ENCODE results near the gene CDV3. TPM values are rescaled to one million over a fixed set of nuclear protein-coding genes. Genes with fewer than 3 reads are reported as not detected.
A peak's percentile ranks its signal among the peaks of the same experiment; 100 is the strongest.
"Not testable (repeated sequence)": the region's sequence is repeated elsewhere in the genome, so short reads cannot be mapped to it uniquely, and the experiment has no call there.

CDV3 gene, protein sequence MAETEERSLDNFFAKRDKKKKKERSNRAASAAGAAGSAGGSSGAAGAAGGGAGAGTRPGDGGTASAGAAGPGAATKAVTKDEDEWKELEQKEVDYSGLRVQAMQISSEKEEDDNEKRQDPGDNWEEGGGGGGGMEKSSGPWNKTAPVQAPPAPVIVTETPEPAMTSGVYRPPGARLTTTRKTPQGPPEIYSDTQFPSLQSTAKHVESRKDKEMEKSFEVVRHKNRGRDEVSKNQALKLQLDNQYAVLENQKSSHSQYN
- 100 to 1,000 TPM; 361 to 373 (median 372) TPM for total RNA-seq

DNA sequence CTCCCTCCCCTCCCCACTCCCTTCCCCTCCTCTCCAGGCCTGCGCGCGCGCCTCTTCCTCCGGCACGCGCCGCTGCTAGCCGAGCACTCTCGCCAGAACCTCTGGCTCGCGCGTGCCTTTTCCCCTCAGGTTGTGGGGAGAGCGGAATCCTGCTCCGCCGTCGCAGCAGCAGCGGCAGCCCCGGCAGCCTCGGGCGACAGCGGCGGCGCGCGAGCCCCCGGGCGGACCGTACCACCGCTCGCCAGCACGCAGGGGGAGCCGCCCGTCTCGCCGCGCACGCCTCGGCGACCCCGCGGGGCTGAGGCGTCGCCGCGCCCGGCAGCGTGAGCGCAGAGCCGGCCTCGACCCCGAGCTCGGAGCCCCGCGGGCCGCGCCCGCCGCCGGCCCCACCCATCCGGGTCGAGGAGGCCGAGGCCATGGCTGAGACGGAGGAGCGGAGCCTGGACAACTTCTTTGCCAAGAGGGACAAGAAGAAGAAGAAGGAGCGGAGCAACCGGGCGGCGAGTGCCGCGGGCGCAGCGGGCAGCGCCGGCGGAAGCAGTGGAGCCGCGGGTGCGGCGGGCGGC, at the start of gene CDV3:
Gene CDV3 (plus strand): TSS at position 58 of the 566 bp plus-strand sequence. CDS start 359 bp downstream, at position 417.
- H3K27me3 Mint-ChIP-seq (ENCODE audit: low read depth): no peaks in the 10 kb centered on the region
- DNase-seq: no peak
- peaks cover 47% of the 10 kb centered on the region for H3K4me1 Mint-ChIP-seq (ENCODE audit: low read depth)

DNA sequence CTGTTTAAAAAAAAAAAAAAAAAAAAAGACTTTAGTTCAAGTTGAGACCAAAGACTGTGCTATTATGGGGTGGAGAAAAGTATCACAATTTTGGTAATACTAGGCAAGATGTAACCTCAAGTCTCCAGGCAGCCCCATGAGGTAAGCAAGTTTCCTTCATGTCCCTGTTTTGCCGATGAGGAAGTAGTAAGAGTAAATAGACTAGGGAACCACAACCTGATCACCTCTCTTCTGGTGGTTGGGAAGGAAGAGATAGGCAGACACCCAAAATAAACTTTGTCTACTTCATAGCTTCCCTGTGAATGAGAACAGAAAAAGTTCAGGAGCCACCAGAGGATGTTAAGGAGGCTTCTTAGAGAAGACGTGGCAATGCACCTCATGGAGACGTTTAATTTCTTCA, 49.7 kb upstream of the CDV3 start:
- DNase-seq; H3K4me3 Mint-ChIP-seq; ATAC-seq; H3K27me3 Mint-ChIP-seq (ENCODE audit: low read depth); H3K4me1 Mint-ChIP-seq (ENCODE audit: low read depth); H3K9me3 Mint-ChIP-seq; H3K36me3 Mint-ChIP-seq (ENCODE audit: insufficient read depth): not testable (repeated sequence)

More for the DNA sequence above, at the start of gene CDV3:
- Mint-ChIP-seq H3K36me3 (ENCODE audit: insufficient read depth) (peaks cover 35% of the 10 kb centered on the region), H3K9me3 (no peaks in the 10 kb centered on the region), H3K4me3 (peak within 1 kb of the TSS; percentile 97)
- peak; percentile 53 to 61 for ATAC-seq

DNA sequence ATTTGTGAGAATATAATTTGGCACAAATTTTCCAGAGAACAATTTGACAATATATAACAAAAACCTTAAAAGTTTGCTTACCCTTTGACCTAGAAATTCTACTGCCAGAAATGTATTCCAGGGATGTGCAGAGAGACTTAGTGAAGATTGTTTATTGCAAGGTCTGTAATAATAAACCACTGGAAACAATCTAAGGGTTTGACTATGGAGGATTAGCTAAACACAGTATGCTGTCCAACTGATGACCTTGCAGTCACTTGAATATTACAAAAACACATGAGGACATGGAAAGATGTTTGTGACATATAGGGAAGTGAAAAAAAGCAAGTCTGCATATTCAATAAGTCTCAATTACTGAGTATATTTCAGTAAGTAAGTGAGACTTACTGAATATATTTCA, 48.1 kb upstream of the CDV3 start:
- H3K36me3 Mint-ChIP-seq (ENCODE audit: insufficient read depth): no peaks in the 10 kb centered on the region
- DNase-seq: no peak

DNA sequence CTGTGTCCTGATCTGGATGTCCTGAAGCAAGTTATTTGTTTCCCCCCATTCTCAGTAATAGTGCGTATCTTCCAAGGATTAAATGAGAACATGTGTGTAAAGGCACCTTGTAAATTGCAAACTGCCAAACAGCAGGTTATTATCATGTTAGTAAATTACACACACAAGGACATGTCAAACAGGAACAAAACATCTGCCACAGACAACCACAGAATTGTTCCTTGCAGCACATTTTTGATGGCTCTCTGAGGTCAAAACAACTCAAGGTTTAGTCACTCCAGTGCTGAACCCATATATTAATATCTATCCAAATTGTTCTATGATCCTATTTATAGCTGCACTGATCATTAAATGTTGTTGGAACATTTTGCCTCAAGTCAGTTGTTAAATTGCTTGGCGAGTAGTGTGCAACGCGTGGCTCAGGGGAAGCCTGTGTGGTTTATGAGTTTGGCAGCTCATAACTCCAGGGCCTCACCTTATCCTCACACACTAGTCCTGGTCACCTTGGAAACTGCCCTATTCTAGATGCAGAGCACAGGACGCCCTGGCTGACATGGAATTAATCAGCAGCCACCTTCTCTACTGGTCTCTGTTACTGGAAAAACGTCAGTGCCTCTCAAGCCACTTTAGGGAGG, 46.3 kb upstream of the CDV3 start:
- DNase-seq: no peak
- Mint-ChIP-seq H3K36me3 (ENCODE audit: insufficient read depth) (no peaks in the 10 kb centered on the region), H3K27me3 (ENCODE audit: low read depth) (no peaks in the 10 kb centered on the region), H3K4me1 (ENCODE audit: low read depth) (no peaks in the 10 kb centered on the region), H3K4me3 (no peak overlapping the region), H3K9me3 (peaks cover 3% of the 10 kb centered on the region)
- no peak for ATAC-seq

More for the DNA sequence above, 48.1 kb upstream of the CDV3 start:
- ATAC-seq: no peak
- no peak overlapping the region for H3K4me3 Mint-ChIP-seq
- peaks cover 3% of the 10 kb centered on the region for H3K9me3 Mint-ChIP-seq
- no peaks in the 10 kb centered on the region for H3K4me1 Mint-ChIP-seq (ENCODE audit: low read depth)
- H3K27me3 Mint-ChIP-seq (ENCODE audit: low read depth): no peaks in the 10 kb centered on the region

DNA sequence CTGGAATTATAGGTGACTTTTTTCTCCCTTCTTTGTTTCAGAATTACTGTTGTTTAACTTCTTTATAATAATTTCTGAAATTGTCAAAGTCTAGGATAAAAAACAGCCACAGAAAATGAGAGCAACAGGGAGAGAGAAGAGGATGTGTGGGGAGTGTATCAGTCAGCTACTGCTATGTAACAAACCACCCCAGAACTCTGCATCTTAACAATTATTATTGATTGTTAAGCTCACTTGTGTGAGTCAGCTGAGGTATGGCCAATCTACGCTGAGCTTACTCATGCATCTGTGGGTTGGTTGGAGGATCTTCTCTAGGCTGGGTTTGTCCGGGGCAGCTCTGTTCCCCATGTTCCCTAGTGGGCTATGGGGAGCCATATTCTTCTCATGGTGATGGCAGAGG, 43.7 kb upstream of the CDV3 start:
- Mint-ChIP-seq H3K4me3 (no peak overlapping the region), H3K9me3 (peaks cover 3% of the 10 kb centered on the region), H3K27me3 (ENCODE audit: low read depth) (no peaks in the 10 kb centered on the region), H3K4me1 (ENCODE audit: low read depth) (no peaks in the 10 kb centered on the region), H3K36me3 (ENCODE audit: insufficient read depth) (no peaks in the 10 kb centered on the region)
- DNase-seq (no peak), ATAC-seq (no peak)

DNA sequence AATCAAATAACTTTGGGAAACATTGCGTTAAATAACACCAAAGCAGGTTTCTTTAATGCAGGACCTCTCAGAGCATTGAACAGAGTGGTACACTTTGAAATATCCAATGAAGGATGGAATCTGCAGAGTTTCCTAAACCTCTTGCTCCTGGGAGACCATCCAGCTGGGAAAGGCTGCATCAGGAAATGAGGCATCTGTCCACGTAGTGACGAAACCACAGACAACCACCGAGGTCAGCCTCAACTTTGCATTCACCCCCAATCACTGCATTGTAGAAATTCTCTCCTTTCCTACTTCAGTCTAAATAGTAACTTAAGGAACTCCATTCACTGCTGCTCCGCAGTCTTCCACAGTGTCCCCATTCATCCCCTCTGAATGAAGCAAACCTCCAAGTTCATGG, 41.5 kb upstream of the CDV3 start:
- peaks cover 3% of the 10 kb centered on the region for H3K9me3 Mint-ChIP-seq
- no peaks in the 10 kb centered on the region for H3K4me1 Mint-ChIP-seq (ENCODE audit: low read depth)
- DNase-seq (no peak), ATAC-seq (no peak)
- H3K27me3 Mint-ChIP-seq (ENCODE audit: low read depth): no peaks in the 10 kb centered on the region
- no peaks in the 10 kb centered on the region for H3K36me3 Mint-ChIP-seq (ENCODE audit: insufficient read depth)
- H3K4me3 Mint-ChIP-seq: no peak overlapping the region

DNA sequence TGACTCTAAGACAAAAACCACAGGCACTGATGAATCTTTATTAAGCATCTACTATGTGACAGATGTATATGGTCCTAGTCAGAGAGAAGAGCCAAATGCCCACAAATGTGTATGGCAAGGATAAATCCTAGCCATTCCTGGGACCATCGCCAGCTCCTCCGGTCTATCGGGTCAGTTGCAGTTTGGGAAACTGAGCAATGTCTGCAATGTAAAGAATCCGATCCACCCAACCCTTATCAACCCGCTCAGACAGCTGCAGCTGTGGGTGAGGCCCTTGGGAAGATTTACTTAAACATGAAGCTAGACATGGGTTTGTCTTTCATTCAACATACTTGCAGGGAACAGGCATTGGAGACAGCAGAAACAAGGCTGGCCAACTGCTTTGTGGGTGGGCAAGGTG, 40.5 kb upstream of the CDV3 start:
- H3K27me3 Mint-ChIP-seq (ENCODE audit: low read depth): no peaks in the 10 kb centered on the region
- ATAC-seq: no peak
- no peaks in the 10 kb centered on the region for H3K4me1 Mint-ChIP-seq (ENCODE audit: low read depth)
- peaks cover 4% of the 10 kb centered on the region for H3K9me3 Mint-ChIP-seq
- H3K4me3 Mint-ChIP-seq: no peak overlapping the region
- H3K36me3 Mint-ChIP-seq (ENCODE audit: insufficient read depth): no peaks in the 10 kb centered on the region
- no peak for DNase-seq

DNA sequence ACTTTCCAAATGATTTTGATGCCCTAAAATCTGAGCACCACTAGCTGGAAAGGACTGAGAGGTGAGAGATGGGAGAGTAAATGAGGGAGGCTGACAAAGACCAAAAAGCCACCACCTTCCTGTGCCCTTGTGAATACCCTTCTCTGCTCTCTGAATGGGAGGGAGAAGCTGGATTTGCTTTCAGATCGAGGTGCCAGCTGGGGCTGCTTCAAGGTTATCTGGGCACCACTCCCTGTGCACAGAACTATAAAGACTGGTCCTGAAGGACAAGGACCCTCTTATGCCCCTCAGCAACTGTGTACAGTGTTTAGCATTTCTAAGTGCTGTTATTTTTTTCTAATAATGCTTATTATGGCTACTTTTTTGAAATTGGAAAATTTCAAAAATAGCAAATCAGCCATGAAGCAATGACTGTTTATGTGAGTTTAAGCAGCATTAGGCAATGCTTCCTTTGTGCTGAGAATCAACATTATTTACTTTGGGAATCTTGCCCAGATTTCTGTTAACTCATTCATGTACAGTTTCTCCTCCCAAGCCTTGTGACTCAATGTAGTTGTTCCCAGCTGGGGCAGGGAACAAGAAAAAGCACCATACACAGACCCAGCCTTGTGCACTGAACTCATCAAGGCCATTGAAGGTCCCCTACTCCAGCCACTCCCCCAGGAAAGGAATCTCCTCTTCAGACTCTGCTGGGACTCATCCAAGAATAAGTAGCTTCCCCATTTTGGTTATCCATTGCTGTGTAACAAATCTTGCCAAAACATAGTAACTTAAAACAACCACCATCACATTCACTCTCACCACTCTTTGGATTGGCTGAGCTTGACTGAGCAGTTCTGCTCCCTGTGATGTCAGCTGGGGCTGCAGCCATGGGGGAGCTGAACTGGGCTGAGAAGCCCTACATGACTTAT, 37.3 kb upstream of the CDV3 start:
- no peaks in the 10 kb centered on the region for H3K4me1 Mint-ChIP-seq (ENCODE audit: low read depth)
- ATAC-seq (no peak), DNase-seq (no peak)
- H3K27me3 Mint-ChIP-seq (ENCODE audit: low read depth): no peaks in the 10 kb centered on the region
- H3K36me3 Mint-ChIP-seq (ENCODE audit: insufficient read depth): no peaks in the 10 kb centered on the region
- peaks cover 4% of the 10 kb centered on the region for H3K9me3 Mint-ChIP-seq
- H3K4me3 Mint-ChIP-seq: no peak overlapping the region

DNA sequence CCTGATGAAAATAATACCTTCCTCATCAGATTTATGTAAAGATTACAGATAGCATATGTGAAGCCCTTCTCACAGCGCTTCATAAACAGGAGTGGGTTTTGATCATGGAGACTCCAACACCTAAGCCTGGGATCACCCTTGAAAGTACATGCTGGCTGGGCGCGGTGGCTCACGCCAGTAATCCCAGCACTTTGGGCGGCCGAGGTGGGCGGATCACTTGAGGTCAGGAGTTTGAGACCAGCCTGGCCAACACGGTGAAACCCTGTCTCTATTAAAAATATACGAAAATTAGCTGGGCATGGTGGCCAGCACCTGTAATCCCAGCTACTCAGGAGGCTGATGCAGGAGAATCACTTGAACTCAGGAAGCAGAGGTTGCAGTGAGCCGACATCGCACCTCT, 36.4 kb upstream of the CDV3 start:
- DNase-seq; ATAC-seq; H3K4me3 Mint-ChIP-seq; H3K27me3 Mint-ChIP-seq (ENCODE audit: low read depth); H3K9me3 Mint-ChIP-seq; H3K4me1 Mint-ChIP-seq (ENCODE audit: low read depth); H3K36me3 Mint-ChIP-seq (ENCODE audit: insufficient read depth): not testable (repeated sequence)

DNA sequence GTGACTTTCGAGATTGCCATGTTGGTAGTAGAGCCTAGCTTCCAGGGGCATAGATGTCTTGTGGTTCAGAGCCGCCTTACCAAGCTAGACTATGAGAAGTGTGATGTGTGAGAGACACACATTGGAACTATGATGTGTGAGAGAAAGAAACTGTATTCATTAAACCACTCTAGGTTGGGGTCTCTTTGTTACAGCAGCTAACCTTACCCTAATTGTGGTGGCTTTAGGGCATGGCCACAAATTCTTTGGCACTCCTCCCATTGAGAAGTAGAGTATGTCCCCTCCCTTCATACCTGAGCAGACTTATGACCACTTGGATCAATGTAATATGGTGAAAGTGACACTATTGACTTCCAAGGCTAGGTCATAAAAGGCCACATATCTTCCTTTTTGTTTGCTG, 35.3 kb upstream of the CDV3 start:
- ATAC-seq: no peak
- DNase-seq: no peak
- Mint-ChIP-seq H3K4me3 (no peak overlapping the region), H3K36me3 (ENCODE audit: insufficient read depth) (no peaks in the 10 kb centered on the region), H3K4me1 (ENCODE audit: low read depth) (no peaks in the 10 kb centered on the region), H3K27me3 (ENCODE audit: low read depth) (no peaks in the 10 kb centered on the region), H3K9me3 (peaks cover 4% of the 10 kb centered on the region)

DNA sequence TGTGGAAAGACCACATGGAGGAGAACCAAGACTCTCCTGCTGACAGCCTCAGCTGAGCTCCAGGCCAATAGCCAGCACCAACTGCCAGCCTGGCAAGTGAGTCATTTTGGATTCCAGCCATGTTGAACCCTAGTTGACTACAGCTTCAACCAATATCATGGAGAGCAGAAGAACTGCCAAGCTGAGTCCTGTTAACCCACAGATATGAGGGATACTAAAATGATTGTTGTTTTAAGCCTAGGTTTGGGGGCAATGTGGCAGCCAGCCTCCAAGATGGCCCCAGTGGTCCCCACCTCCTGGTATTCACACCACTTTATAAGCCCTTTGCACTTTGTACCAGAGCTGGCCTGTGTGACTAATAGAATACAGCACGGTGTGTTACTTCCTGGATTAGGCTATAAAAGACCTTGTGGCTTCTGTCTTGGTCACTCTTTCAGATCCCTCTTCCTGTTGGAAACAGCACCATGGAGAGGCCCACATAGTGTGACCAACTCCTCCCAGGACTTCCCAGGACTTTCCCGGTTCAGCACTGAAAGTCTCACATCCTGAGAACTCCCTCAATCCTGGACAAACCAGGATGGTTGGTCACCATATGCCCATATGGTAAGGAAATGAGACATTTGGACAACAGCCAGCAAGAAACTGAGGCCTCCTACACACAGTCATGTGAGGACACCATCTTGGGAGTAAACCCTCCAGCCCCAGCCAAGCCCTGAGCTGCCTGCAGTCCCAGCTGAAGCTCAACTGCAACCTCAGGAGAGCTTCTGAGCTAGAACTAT, 32.4 kb upstream of the CDV3 start:
- Mint-ChIP-seq H3K9me3 (peaks cover 4% of the 10 kb centered on the region), H3K36me3 (ENCODE audit: insufficient read depth) (no peaks in the 10 kb centered on the region), H3K27me3 (ENCODE audit: low read depth) (no peaks in the 10 kb centered on the region), H3K4me1 (ENCODE audit: low read depth) (no peaks in the 10 kb centered on the region), H3K4me3 (no peak overlapping the region)
- no peak for DNase-seq
- ATAC-seq: no peak

DNA sequence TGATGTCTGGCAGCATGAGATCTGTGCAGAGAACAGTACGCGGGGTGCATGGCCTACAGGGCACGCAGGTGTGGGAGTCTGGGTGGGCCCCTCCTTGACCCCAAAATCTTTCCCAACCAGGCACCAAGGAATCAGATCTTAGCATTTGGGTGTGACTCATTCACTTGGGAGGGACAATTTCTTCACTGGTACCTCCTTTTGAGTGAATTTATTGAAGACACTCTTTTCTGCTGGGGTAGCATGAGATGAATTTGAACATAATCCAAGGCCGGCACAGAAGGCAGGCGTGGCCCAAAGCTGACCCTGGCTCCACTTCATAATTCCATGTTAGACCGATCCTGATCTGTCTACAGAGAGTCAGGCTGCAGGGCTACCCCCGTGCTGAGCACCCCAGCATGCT, 30.6 kb upstream of the CDV3 start:
- ATAC-seq: no peak
- H3K4me3 Mint-ChIP-seq: no peak overlapping the region
- no peaks in the 10 kb centered on the region for H3K27me3 Mint-ChIP-seq (ENCODE audit: low read depth)
- no peaks in the 10 kb centered on the region for H3K4me1 Mint-ChIP-seq (ENCODE audit: low read depth)
- peaks cover 4% of the 10 kb centered on the region for H3K9me3 Mint-ChIP-seq
- DNase-seq: no peak
- H3K36me3 Mint-ChIP-seq (ENCODE audit: insufficient read depth): no peaks in the 10 kb centered on the region

DNA sequence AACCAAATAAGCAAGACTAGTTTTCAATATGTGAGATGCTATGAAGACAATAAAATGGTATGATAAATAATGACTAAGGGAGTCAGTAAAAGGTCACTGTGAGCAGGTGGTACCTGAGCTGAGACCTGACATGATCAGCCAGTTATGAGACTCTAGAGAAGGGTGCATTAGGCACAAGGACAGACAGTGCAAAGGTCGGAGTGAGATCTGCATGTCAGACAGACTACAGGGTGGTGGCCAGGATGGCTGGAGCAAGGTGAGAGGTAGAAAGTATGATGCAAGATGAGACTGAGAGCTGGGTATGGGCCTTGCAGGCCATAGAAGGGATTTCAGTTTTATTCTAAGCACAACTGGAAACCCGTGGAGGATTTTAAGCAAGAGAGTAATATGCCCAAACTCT, 28.5 kb upstream of the CDV3 start:
- not testable (repeated sequence) for DNase-seq; ATAC-seq; H3K4me3 Mint-ChIP-seq; H3K4me1 Mint-ChIP-seq (ENCODE audit: low read depth); H3K27me3 Mint-ChIP-seq (ENCODE audit: low read depth); H3K36me3 Mint-ChIP-seq (ENCODE audit: insufficient read depth); H3K9me3 Mint-ChIP-seq
